Left ventricle myocardium inferior (tissue), 1 donor: ENCODE data around the gene F2RL2. TPM values are rescaled to one million over a fixed set of nuclear protein-coding genes. Genes with fewer than 3 reads are reported as not detected.
A peak's percentile ranks its signal among the peaks of the same experiment; 100 is the strongest.

Experiments used
- DNase-seq: peaks from one replicate; pipeline ENCODE4 v3.0.0-alpha.2; 2020
- H3K27ac ChIP-seq: fragments of 200-600 bp; replicated peaks from 2 replicates; pipeline ENCODE4 v1.8.0; 2021
- H3K27me3 ChIP-seq: fragments of 200-600 bp; 2 replicates; pipeline ENCODE4 v1.8.0; 2021; ENCODE audit warnings: low read depth
- H3K36me3 ChIP-seq: fragments of 200-600 bp; 2 replicates; pipeline ENCODE4 v1.8.0; 2021
- H3K4me1 ChIP-seq: fragments of 200-600 bp; 2 replicates; pipeline ENCODE4 v1.8.0; 2021
- H3K4me3 ChIP-seq: fragments of 200-600 bp; 2 replicates; pipeline ENCODE4 v1.8.0; 2021; ENCODE audit warnings: mild to moderate bottlenecking, moderate library complexity
- H3K9me3 ChIP-seq: fragments of 200-600 bp; replicated peaks from 2 replicates; pipeline ENCODE4 v1.8.0; 2021
- CTCF ChIP-seq: fragments of 200-600 bp; IDR thresholded peaks from 2 replicates; pipeline ENCODE4 v1.8.0; 2021; ENCODE audit warnings: antibody characterized with exemption, mild to moderate bottlenecking, borderline replicate concordance
- intact Hi-C: fragments of 100-400 bp; cut with micrococcal nuclease; formaldehyde crosslinking; loops from one replicate; pipeline ENCODE4 v1.11.0; 2022
- total RNA-seq: library from RNA; stranded (reverse); fragmentation: NEBNext Ultra II Directional; extraction: Animal tissue kit (Norgen Biotek cat#: 25700); gene quantifications from one replicate; pipeline ENCODE4 v1.2.1, GENCODE V29; 2021
- donor health status: DM: no; HTN: yes; CAD: no; lungs with severe emphysema.

F2RL2 gene
- total RNA-seq, 1 donor from 2014 or later: 0.22 TPM

GRCh38 chr5:76591366-76591765 is 31.8 kb downstream of the F2RL2 start:
- peaks cover 3% of the 10 kb centered on the region for H3K27me3 ChIP-seq
- no peak for DNase-seq
- no peak overlapping the region for H3K4me3 ChIP-seq
- H3K9me3 ChIP-seq: no peaks in the 10 kb centered on the region
- intact Hi-C loops: no loop called here
- H3K27ac ChIP-seq: no peak overlapping the region
- H3K36me3 ChIP-seq: no peaks in the 10 kb centered on the region
- no peaks in the 10 kb centered on the region for H3K4me1 ChIP-seq
- TF ChIP-seq CTCF: no peak

DNA sequence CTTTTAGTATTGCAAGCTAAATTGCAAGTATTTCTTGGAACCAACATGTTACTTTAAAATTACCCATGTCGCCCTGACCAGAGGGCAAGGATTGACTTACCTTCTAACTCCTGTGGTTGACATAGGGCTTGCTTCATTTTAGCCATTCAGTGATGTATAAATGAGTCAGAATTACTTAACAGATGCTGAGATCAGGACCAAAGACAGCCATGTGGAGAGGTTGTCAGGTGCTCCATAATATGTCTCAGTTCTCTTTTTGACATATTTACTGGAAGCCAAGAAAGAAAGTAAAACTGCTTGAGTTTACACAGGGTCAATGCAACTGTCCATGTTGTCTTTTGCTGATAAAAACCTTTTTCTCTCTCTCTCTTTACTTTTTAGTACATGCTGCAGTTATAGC is 33.2 kb downstream of the F2RL2 start:
- Histone ChIP-seq H3K27ac (no peak overlapping the region), H3K27me3 (peaks cover 3% of the 10 kb centered on the region), H3K36me3 (no peaks in the 10 kb centered on the region), H3K4me1 (no peaks in the 10 kb centered on the region), H3K4me3 (no peak overlapping the region), H3K9me3 (no peaks in the 10 kb centered on the region)
- DNase-seq: no peak
- intact Hi-C loops: no loop called here
- no peak for TF ChIP-seq CTCF

GRCh38 chr5:76586531-76586930 is 36.7 kb downstream of the F2RL2 start:
- intact Hi-C loops: no loop called here
- Histone ChIP-seq H3K4me3 (no peak overlapping the region), H3K9me3 (no peaks in the 10 kb centered on the region), H3K27me3 (peaks cover 7% of the 10 kb centered on the region), H3K4me1 (no peaks in the 10 kb centered on the region), H3K27ac (no peak overlapping the region), H3K36me3 (no peaks in the 10 kb centered on the region)
- no peak for TF ChIP-seq CTCF
- DNase-seq: no peak

DNA sequence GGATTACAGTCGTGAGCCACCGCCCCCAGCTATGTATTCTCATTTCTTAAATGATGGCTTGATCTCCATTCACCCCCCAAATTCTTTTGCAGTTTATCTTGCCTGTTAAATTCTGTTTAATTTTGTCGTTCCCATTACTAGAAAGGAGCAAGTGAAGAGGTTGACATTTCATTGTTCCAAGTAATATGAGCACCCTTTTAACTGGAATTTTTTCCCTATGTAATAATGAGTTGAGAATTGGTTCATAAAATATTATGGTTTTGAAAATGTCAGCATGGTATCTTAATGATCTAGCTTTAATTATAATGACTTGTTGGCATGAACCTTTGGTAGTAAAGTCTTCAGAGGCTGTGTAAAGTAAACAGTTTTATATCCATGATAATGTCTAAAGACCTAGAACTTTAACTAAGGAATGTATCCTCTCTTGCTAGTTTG is 37.4 kb downstream of the F2RL2 start:
- no peak for TF ChIP-seq CTCF
- no peaks in the 10 kb centered on the region for H3K36me3 ChIP-seq
- H3K4me3 ChIP-seq: no peak overlapping the region
- no peak overlapping the region for H3K27ac ChIP-seq
- intact Hi-C loops: no loop called here
- no peak for DNase-seq
- no peaks in the 10 kb centered on the region for H3K4me1 ChIP-seq
- H3K9me3 ChIP-seq: no peaks in the 10 kb centered on the region
- H3K27me3 ChIP-seq: peaks cover 13% of the 10 kb centered on the region

DNA sequence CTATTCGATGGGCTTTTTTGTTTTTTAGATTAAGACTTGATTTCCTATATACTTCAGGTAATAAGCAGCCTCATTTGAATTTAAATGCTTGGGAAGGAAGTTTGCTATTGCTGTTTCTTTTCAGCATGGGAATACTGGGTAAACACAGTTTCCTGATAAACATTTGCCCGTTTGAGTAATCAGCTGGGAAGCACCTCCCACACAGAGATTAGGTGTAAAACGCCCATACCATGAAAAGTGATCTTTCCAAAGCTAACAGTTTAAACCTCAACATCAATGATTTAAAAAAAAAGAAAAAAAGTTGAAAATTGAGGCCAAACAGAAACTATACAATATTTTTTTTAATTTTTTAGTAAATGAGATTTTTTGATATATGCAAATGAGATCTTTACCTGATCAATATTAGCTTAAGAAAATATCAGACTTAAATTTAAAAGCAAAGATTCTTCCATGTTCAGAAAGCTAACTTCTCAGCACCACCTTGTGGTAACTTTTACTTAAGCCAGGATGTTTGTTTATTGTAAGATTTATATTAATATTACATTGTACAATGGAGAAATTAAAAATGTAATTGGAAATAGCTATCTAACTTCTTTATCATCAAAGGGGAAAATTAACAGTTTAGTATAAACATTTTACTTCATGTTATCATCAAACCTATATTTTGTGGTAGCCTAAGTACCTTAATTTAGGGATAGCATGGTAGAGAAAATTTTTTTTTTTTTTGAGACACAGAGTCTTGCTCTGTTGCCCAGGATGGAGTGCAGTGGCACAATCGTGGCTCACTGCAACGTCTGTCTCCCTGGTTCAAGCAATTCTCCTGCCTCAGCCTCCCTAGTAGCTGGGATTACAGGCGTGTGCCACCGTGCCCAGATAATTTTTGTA is 39.8 kb downstream of the F2RL2 start:
- TF ChIP-seq CTCF: peak; percentile 45
- DNase-seq: no peak
- Histone ChIP-seq H3K4me3 (no peak overlapping the region), H3K27ac (no peak overlapping the region), H3K4me1 (no peaks in the 10 kb centered on the region), H3K27me3 (peaks cover 16% of the 10 kb centered on the region), H3K9me3 (no peaks in the 10 kb centered on the region), H3K36me3 (no peaks in the 10 kb centered on the region)
- intact Hi-C loops: no loop called here
